ENCODE measurements around the gene PPM1J.

GRCh38 chr1:112696578-112697314 lies 18.4 kb downstream of the PPM1J start:
- TF ChIP-seq, protein P1, sequence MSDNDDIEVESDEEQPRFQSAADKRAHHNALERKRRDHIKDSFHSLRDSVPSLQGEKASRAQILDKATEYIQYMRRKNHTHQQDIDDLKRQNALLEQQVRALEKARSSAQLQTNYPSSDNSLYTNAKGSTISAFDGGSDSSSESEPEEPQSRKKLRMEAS (IDR thresholded peaks at IDR 0.05; ENCODE audit: low read depth, low read length) = no peak
- TF ChIP-seq, protein P2, sequence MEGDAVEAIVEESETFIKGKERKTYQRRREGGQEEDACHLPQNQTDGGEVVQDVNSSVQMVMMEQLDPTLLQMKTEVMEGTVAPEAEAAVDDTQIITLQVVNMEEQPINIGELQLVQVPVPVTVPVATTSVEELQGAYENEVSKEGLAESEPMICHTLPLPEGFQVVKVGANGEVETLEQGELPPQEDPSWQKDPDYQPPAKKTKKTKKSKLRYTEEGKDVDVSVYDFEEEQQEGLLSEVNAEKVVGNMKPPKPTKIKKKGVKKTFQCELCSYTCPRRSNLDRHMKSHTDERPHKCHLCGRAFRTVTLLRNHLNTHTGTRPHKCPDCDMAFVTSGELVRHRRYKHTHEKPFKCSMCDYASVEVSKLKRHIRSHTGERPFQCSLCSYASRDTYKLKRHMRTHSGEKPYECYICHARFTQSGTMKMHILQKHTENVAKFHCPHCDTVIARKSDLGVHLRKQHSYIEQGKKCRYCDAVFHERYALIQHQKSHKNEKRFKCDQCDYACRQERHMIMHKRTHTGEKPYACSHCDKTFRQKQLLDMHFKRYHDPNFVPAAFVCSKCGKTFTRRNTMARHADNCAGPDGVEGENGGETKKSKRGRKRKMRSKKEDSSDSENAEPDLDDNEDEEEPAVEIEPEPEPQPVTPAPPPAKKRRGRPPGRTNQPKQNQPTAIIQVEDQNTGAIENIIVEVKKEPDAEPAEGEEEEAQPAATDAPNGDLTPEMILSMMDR (IDR thresholded peaks at IDR 0.05; ENCODE audit: low read depth, low read length) = no peak

Measured in NB4 (cell line).